Measurements from ENCODE around the gene RABEP2.
A peak's percentile ranks its signal among the peaks of the same experiment; 100 is the strongest.

GRCh38 chr16:28873543-28874201 is 51.4 kb downstream of the RABEP2 start:
- TF ChIP-seq POLR2A (IDR thresholded peaks at IDR 0.05) (no peak), CTCF (IDR thresholded peaks at IDR 0.05) (peak in 3 of 4 experiments; percentile 48 to 72 (median 52))

Measured in gastroesophageal sphincter (tissue), 3 donors.